ENCODE measurements around the gene CDC25B. TPM values are rescaled to one million over a fixed set of nuclear protein-coding genes. Genes with fewer than 3 reads are reported as not detected.

The CDC25B gene
- total and polyA plus RNA-seq, 2 of the 13 experiments (the other 11 are each of a cell fraction or from before 2014, with no cell fraction given), result 14.5 to 19.4 TPM

DNA sequence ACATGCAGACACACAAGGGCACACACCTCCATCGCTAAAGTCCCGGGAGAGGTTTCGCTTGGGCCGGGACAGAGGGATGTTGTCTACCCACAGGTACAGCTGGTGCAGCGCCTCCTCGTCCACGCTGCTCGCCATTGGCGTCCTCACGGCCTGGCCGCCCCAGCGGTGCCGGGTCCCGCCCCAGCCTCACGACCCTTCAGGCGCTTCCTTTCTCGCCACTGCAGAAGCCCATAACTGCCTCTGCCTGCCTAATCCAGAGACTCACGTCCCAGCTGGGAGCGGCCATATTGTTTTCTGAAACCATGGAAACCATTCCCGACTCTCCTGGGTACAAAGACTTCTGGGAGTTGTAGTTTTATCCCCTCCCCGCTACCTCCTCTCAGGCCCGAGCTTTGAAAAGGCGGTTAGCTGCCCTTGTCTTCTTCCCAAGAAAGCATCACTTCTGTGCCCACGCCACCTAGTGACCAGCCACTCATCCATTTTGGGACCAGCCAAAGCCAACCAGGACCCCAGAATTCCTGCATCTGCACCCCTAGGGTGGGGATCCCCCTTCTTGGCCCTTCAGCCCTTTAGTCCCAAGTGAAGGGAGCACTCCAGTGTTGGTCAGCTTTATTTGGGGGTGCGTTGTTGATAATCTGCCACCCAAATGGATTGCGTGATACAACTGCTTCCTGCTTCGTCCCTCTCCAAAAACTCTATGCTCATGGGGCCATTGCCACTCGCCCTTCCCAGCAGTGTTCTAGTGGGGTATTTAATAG lies 14.8 kb upstream of the CDC25B start, which contains the start of gene SPEF1 (continued):
- TF ChIP-seq, protein P1, sequence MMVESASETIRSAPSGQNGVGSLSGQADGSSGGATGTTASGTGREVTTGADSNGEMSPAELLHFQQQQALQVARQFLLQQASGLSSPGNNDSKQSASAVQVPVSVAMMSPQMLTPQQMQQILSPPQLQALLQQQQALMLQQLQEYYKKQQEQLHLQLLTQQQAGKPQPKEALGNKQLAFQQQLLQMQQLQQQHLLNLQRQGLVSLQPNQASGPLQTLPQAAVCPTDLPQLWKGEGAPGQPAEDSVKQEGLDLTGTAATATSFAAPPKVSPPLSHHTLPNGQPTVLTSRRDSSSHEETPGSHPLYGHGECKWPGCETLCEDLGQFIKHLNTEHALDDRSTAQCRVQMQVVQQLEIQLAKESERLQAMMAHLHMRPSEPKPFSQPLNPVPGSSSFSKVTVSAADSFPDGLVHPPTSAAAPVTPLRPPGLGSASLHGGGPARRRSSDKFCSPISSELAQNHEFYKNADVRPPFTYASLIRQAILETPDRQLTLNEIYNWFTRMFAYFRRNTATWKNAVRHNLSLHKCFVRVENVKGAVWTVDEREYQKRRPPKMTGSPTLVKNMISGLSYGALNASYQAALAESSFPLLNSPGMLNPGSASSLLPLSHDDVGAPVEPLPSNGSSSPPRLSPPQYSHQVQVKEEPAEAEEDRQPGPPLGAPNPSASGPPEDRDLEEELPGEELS (CRISPR knock-in tag; IDR thresholded peaks at IDR 0.05), result no peak
- TF ChIP-seq NFE2 (CRISPR knock-in tag; IDR thresholded peaks at IDR 0.05), result no peak
- peak; percentile 48; the same call in 1 of the 2 replicates for TF ChIP-seq THYN1 (CRISPR knock-in tag; IDR thresholded peaks at IDR 0.05; ENCODE audit: borderline replicate concordance, low read depth)
- TF ChIP-seq, protein P2, sequence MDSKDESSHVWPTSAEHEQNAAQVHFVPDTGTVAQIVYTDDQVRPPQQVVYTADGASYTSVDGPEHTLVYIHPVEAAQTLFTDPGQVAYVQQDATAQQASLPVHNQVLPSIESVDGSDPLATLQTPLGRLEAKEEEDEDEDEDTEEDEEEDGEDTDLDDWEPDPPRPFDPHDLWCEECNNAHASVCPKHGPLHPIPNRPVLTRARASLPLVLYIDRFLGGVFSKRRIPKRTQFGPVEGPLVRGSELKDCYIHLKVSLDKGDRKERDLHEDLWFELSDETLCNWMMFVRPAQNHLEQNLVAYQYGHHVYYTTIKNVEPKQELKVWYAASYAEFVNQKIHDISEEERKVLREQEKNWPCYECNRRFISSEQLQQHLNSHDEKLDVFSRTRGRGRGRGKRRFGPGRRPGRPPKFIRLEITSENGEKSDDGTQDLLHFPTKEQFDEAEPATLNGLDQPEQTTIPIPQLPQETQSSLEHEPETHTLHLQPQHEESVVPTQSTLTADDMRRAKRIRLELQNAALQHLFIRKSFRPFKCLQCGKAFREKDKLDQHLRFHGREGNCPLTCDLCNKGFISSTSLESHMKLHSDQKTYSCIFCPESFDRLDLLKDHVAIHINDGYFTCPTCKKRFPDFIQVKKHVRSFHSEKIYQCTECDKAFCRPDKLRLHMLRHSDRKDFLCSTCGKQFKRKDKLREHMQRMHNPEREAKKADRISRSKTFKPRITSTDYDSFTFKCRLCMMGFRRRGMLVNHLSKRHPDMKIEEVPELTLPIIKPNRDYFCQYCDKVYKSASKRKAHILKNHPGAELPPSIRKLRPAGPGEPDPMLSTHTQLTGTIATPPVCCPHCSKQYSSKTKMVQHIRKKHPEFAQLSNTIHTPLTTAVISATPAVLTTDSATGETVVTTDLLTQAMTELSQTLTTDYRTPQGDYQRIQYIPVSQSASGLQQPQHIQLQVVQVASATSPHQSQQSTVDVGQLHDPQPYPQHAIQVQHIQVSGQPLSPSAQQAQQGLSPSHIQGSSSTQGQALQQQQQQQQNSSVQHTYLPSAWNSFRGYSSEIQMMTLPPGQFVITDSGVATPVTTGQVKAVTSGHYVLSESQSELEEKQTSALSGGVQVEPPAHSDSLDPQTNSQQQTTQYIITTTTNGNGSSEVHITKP (CRISPR knock-in tag; IDR thresholded peaks at IDR 0.05; ENCODE audit: low read depth), result no peak
- TF ChIP-seq, protein P3, sequence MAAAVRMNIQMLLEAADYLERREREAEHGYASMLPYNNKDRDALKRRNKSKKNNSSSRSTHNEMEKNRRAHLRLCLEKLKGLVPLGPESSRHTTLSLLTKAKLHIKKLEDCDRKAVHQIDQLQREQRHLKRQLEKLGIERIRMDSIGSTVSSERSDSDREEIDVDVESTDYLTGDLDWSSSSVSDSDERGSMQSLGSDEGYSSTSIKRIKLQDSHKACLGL (CRISPR knock-in tag; IDR thresholded peaks at IDR 0.05), result 0 out of 2 replicates have a peak, but pooled peaks have one; percentile 93
- TF ChIP-seq ZSCAN29 (CRISPR knock-in tag; conservative IDR thresholded peaks at IDR 0.05), result no peak
- TF ChIP-seq TOPORS (CRISPR knock-in tag; IDR thresholded peaks at IDR 0.05), result peak; percentile 68; the same call in 1 of the 2 replicates
- no peak for TF ChIP-seq ZNF468 (CRISPR knock-in tag; IDR thresholded peaks at IDR 0.05)
- TF ChIP-seq SCMH1 (CRISPR knock-in tag; IDR thresholded peaks at IDR 0.05; ENCODE audit: borderline replicate concordance), result no peak
- peak; percentile 32; the same call in 1 of the 2 replicates for TF ChIP-seq RXRA (CRISPR knock-in tag; IDR thresholded peaks at IDR 0.05)
- TF ChIP-seq ZNF333 (CRISPR knock-in tag; IDR thresholded peaks at IDR 0.05; ENCODE audit: borderline replicate concordance), result peak; percentile 59
- TF ChIP-seq, protein P4, sequence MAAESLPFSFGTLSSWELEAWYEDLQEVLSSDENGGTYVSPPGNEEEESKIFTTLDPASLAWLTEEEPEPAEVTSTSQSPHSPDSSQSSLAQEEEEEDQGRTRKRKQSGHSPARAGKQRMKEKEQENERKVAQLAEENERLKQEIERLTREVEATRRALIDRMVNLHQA (CRISPR knock-in tag; IDR thresholded peaks at IDR 0.05), result no peak
- no peak for TF ChIP-seq NR2F2 (IDR thresholded peaks at IDR 0.05; ENCODE audit: borderline replicate concordance, low read depth)
- TF ChIP-seq PRMT3 (CRISPR knock-in tag; IDR thresholded peaks at IDR 0.05; ENCODE audit: borderline replicate concordance, low read depth), result no peak; the same call in 1 of the 2 replicates
- TF ChIP-seq ZNF101 (CRISPR knock-in tag; IDR thresholded peaks at IDR 0.05; ENCODE audit: borderline replicate concordance, low read depth), result no peak
- no peak for TF ChIP-seq ZNF3 (CRISPR knock-in tag; IDR thresholded peaks at IDR 0.05)
- TF ChIP-seq FOXK1 (CRISPR knock-in tag; IDR thresholded peaks at IDR 0.05; ENCODE audit: borderline replicate concordance, low read depth), result no peak
- 0 out of 2 replicates have a peak, but pooled peaks have one; percentile 65 for TF ChIP-seq ETV6 (CRISPR knock-in tag; conservative IDR thresholded peaks at IDR 0.05)
- TF ChIP-seq, protein P5, sequence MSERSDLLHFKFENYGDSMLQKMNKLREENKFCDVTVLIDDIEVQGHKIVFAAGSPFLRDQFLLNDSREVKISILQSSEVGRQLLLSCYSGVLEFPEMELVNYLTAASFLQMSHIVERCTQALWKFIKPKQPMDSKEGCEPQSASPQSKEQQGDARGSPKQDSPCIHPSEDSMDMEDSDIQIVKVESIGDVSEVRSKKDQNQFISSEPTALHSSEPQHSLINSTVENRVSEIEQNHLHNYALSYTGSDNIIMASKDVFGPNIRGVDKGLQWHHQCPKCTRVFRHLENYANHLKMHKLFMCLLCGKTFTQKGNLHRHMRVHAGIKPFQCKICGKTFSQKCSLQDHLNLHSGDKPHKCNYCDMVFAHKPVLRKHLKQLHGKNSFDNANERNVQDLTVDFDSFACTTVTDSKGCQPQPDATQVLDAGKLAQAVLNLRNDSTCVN (CRISPR knock-in tag; IDR thresholded peaks at IDR 0.05; ENCODE audit: borderline replicate concordance), result no peak; the same call in 1 of the 2 replicates

All from HepG2 (cell line).